ENCODE results near the gene PIH1D2.

The PIH1D2 gene

GRCh38 chr11:112024178-112024772 lies 49.5 kb downstream of the PIH1D2 start:
- H3K27ac ChIP-seq = peak overlapping the region; percentile 90 to 92
- no peak for TF ChIP-seq CTCF (IDR thresholded peaks at IDR 0.05)
- no peak for DNase-seq (ENCODE audit: low spot score)
- peak overlapping the region; percentile 91 for H3K4me3 ChIP-seq

GRCh38 chr11:112023104-112023503 lies 50.7 kb downstream of the PIH1D2 start:
- no peak for TF ChIP-seq CTCF (IDR thresholded peaks at IDR 0.05)
- Histone ChIP-seq H3K27ac (no peak overlapping the region), H3K4me3 (no peak overlapping the region)
- DNase-seq (ENCODE audit: low spot score) = no peak

- DNase-seq (ENCODE audit: low spot score) = no peak
- TF ChIP-seq CTCF (IDR thresholded peaks at IDR 0.05) = no peak
- Histone ChIP-seq H3K4me3 (no peak overlapping the region), H3K27ac (peak overlapping the region in 1 of 2 donors; percentile 17)
Measured at GRCh38 chr11:112019066-112019465, 54.8 kb downstream of the PIH1D2 start.
